HEK293T (cell line): Measurements from ENCODE around the gene FADS6.

Experiments used
- ARNT ChIP-seq: fragments of 450-650 bp; IDR thresholded peaks from 2 replicates; pipeline ENCODE4 v1.6.1; 2017; ENCODE audit warnings: mild to moderate bottlenecking
- BHLHE40 ChIP-seq: fragments of 450-650 bp; IDR thresholded peaks from 2 replicates; pipeline ENCODE4 v1.6.1; 2016; ENCODE audit warnings: mild to moderate bottlenecking, moderate library complexity, borderline replicate concordance
- ELF4 ChIP-seq: fragments of 450-650 bp; IDR thresholded peaks from 2 replicates; pipeline ENCODE4 v1.6.1; 2017; ENCODE audit warnings: antibody characterized with exemption
- NFRKB ChIP-seq: fragments of 450-650 bp; IDR thresholded peaks from 2 replicates; pipeline ENCODE4 v1.6.1; 2016; ENCODE audit warnings: mild to moderate bottlenecking, moderate library complexity
- PKNOX1 ChIP-seq: fragments of 450-650 bp; IDR thresholded peaks from 2 replicates; pipeline ENCODE4 v1.6.1; 2016
- TARDBP ChIP-seq: fragments of 450-650 bp; IDR thresholded peaks from 2 replicates; pipeline ENCODE4 v1.6.1; 2016

GRCh38 chr17:74846621-74847020 is 46.8 kb downstream of the FADS6 start:
- TF ChIP-seq TARDBP (no peak), NFRKB (no peak), ARNT (no peak), ELF4 (no peak), PKNOX1 (no peak), BHLHE40 (no peak)
